Stimulated activated CD8-positive, alpha-beta memory T cell treated with anti-CD3 and anti-CD28 coated beads, Interleukin-7, amount 100 ng/mL, for 48 hours (primary cell): Measurements from ENCODE around the gene GAB2.
"Not testable (repeated sequence)": the region's sequence is repeated elsewhere in the genome, so short reads cannot be mapped to it uniquely, and the experiment has no call there.

Source experiments
- DNase-seq, 2 donors: peaks; one replicate each; pipeline ENCODE4 v3.0.0-alpha.2; 2020; ENCODE audit warnings: low read depth in 1 of 2; ENCODE audit errors: extremely low read depth in 1 of 2

GAB2 gene

DNA sequence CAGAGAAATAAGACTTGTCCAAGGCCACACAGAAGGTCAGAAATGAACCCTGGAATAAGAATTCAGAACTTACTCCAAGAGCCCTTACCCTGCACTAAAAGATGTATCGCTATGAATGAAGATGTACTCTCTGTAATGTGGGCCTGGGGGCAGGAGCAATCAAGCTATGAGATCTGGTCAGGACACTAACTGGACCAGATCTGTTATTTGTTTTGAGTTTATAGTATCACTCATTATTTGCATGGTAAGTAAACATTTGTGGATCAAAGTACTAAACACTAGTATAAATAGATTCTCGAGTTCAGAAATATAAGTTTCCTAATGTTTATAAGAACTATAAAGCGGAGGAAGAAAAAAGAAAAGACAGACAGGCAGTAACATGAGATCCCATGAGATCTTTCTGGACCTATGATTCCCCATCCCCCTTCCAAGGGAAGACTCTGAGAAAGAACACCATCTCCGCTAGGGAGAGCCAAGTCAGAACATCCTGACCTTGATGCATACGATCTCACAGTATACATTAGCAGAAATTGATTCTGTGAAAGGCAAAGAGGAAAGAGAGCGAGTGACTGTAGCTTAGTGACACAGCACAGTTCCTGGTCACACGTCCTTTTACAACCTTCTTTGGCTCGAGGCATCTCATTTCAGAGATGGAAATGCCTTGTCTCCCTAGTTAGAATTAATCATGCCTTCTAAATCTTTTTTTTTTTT, 157.7 kb downstream of the GAB2 start:
- no peak for DNase-seq

DNA sequence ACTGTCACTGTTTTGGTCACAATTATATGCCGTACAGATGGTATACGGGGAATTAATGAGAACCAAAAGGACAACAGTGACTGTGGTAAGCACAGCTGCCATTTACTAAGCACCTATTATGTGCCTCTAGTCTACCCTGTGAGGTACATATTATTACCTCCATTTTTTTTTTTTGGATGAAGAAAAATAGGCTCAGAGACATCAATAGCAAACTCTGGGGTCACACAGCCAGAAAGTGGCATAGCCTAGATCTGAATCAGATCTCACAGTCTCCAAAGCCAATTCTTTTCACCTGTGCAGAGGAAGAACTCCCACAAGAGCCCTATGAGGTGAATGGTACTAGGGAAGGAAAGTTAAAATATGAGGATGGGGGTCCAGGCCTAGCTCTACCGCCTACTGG, 160.0 kb downstream of the GAB2 start:
- no peak for DNase-seq

DNA sequence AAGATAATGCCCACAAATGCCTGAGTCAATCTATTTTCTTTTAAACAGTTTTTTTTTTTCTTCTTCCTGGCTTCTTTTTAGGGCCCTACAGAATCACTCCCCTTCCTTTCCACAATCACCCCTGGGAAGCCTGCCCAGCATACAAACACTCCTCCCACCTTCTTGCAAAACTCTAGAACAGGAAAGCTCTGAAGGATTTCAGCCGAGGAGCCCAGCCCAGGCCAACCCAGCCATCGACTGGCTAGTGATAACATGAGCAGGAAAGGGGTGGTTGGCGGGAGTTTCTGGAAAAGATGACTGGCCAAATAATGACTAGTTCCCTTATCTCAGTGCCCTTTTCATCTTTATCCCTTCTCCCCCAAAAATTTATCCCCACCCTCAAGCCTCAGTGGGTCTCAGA, 160.7 kb downstream of the GAB2 start:
- DNase-seq, result no peak

DNA sequence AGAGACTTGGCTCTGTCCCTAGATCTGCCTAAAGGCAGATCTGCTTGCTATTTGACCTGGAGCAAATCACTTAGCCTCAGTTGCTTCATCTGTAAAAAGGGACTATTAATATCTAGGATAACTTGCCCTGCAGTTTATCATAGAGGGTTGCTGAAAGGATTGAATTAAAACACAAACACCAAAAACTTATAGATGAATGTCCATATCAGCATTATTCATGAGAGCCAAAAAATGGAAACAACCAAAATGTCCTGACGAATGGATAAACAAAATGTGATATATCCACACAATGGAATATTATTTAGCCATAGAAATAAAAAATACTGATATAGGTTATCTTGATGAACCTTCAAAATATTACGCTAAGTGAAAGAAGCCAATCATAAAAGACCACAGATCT, 161.7 kb downstream of the GAB2 start:
- no peak for DNase-seq

DNA sequence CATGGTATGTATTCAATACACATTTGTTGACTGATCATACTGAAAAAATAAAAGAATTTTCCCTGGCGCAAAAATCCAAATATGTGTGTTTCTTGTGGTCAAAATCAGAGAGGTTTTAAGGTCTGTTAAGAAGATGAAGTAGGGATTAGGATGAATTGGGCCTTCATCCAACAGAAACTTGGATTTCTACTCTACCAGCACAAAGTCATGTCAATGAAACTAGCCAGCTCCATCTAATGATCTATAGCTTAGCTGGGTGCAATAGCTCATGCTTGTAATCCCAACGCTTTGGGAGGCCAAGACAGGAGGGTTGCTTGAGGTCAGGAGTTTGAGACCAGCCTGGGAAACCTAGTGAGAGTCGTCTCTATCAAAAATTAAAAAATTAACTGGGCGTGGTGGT, 163.4 kb downstream of the GAB2 start:
- DNase-seq, result no peak

DNA sequence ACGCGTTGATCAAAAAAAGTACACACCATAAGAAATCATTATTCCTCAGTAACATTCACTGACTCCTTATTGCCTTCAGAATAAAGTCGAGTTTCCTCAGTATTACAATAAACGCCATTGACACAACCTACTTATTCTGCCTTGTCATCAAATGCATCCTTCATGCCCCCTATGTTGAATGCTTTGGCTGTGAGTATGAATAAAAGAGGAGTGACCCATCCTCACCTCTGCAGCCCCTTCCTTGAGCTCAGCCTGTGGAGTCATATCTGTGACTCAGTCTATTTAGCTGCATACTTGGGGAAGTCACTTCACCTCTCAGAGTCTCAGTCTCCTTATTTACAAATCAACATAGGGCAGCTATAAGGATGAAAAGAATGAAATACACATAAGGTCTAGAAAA, 163.8 kb downstream of the GAB2 start:
- no peak for DNase-seq

DNA sequence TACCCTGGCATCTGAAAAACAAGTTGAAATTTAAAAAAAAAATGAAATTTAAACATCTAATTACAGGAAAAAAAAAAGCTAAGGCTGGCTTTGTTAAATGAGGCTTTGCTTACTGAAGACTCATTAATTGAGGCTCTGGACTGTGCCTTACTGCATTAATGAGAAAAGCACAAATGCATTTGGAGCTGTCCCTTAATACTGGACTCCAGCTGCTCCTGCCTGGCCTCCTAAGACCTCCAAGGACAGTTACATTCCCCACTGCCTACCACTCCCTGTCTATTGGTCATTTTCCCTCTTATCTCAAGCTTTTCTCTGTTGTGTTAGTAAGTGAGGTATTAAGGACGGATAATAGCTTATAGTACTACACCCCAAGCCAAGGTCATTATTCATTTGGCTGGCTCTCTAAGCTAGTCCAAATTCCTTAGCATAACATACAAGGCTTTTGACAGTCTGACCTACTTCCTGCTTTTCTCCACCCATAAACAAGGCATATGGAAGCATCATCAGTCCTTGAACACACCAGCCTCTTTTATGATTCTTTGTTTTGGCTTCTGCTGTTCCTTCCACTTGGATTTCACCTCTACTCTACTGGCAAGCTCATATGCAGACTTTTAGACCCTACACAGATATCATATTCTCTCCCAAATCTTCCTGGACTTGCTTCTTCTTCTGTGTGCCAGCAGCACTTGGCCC, 166.4 kb downstream of the GAB2 start:
- DNase-seq, result no peak

DNA sequence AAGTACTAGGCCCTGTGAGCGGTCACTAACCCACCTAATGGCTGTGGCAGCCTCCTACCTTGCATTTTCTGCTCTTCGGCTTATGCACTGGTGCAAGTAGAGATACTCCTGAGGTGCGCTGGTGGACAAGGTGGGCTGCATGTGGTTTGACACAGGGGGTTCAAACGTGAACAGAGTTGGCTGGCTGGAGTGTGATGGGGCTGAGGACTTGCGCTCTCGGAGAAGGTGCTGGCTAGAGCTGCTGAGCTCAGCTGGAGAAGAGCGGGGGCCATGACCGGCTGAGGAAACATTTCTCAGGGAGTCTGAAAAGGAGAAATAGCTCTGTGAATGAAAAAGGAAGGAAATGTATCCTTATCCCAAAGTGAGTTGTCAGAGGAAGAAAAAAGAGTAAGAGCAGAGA, 167.5 kb downstream of the GAB2 start:
- no peak for DNase-seq

DNA sequence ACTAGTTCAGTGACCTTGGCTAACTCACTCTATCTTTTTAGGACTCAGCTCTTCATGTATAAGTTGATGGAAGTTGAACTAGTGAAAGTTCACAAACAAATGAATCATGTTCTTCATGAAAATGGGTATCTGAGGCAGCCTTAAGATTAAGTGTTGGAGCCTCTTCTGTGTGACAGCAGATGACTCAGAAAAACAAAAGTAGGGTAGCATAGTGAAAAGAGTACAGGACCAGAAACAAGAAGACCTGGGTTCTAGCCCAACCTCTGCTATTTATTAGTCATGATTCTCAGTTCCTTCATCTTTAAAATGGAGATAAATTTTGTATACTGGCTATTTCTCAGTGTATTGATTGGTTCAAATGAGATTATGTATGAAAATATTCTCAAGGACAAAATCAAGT, 168.7 kb downstream of the GAB2 start:
- no peak for DNase-seq

DNA sequence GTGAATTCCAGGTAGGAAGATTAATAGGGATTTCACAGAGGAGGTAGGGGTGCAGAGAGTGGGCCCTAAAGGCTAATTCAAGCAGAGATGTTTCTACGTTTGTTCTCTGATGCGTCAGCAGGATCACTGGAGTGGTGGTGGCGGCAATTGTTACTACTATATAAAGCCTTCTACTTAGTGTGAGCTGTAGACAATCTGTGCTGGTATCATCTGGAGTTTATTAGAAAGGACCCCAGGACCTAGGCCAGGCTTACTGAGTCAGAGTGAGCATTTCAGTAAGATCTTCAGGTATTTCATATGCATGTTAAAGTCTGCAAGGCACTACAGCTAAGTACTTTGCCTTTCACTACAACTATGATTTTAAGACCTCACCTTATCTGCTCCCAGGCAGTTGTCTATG, 169.4 kb downstream of the GAB2 start:
- no peak for DNase-seq

DNA sequence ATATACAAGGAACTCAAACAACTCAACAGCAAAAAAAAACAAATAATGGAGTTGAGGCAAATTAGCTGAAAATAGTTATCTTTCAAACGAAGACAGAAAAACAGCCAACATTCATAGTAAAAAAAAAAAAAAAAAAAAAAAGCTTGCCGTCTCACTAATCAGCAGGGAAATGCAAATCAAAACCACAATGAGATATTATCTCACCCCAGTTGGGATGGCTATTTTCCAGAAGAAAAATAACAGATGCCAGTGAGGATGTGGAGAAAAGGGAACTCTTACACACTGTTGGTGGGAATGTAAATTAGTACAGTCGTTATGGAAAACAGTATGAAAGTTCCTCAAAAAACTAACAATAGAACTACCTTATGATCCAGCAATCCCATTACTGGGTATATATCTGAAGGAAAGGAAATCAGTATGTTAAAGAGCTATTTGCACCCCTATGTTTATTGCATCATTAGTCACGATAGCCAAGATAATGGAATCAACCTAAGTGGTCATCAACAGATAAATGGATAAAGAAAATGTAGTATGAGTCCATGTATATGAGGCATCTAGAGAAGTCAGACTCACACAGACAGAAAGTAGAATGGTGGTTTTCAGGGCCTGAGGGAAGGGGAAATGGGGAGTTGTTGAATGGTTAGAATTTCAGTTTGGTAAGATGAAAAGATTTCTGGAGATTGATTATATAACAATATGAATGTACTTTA, 172.9 kb downstream of the GAB2 start:
- no peak for DNase-seq

DNA sequence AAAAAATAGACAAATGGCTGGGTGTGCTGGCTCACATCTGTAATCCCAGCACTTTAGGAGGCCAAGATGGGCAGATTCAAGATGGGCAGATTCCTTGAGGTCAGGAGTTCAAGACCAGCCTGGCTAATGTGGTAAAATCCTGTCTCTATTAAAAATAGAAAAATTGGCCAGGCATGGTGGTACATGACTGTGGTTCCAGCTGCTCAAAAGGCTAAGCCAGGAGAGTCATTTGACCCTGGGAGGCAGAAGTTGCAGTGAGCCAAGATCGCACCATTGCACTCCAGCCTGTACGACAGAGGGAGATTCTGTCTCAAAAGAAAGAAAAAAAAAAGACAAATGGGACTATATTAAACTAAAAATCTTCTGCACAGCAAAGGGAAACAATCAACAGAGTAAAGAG, 173.5 kb downstream of the GAB2 start:
- no peak for DNase-seq

DNA sequence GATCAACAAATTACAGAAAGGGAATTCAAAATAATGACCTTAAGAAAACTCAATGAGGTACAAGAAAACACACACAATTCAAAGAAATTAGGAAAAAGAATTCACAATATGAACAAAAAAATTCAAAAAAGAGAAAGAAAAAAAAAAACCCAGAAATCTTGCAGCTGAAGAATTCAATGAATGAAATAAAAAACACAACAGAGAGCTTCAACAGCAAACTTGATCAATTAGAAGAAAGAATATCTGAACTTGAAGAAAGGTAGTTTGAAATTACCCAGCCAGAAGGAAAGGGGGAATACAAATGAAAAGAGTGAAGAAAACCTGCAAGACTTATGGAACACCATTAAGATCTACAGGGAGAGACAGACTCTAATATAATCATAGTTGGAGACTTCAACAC, 176.1 kb downstream of the GAB2 start:
- no peak for DNase-seq

DNA sequence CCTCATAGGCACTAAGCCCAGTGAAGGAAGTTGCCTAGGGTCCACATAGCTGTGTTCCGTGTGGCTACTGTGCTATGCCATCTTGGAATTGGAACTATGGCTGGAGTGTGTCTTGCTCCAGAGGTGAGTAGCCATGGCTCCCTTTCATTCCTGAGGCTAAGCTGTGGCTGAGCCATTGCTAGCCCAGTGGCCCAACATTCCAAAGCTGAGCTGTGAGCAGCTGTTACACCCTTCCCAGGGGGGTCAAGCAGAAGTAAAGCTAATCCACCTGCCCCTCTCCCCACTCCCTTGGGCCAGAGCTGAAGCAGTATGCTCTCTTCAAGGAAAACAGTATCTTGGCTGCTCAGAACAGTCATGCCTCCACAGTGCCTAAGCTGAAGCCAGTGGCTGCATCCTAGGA, 177.8 kb downstream of the GAB2 start:
- DNase-seq, result no peak

DNA sequence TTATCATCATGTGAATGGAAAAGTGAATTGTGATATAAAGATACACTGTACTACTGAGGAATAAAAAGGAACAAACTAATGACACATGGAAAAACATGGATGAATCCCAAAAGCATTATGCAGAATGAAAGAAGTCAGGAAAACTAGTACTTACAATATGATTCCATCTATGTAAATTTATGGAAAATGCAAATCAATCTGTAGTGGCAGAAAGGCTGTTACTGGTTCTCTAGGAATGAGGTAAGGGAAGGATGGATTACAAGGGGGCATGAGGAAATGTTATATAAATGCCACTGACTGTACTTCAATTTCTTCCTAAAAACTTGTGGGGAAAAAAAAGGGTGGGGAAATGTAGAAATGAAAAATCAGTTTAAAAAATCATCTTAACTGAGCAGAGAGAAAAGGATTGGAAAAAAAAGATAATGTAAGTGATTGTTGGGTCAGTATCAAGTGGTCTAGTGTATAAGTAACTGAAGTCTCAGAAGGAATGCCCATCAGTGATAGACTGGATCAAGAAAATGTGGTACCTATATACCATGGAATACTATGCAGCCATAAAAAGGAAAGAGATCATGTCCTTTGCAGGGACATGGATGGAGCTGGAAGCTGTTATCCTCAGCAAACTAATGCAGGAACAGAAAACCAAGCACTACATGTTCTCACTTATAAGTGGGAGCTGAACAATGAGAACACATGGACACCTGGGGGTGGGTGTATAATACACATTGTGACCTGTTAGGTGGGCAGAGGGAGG, 180.2 kb downstream of the GAB2 start:
- no peak for DNase-seq

DNA sequence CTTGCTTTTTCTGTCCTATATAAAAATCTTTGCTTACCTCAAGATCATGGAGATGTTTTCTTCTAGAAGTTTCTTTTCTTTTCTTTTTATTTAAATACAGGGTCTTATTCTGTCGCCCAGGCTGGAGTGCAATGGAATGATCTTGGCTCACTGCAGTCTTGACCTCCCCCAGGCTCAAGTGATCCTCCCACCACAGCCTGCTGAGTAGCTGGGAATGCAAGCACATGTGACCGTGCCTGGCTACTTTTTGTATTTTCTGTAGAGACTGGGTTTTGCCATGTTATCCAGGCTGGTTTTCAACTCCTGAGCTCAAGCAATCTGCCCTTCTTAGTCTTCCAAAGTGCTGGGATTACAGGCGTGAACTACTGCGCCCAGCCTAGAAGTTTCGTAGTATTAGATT, 183.6 kb downstream of the GAB2 start:
- no peak for DNase-seq

DNA sequence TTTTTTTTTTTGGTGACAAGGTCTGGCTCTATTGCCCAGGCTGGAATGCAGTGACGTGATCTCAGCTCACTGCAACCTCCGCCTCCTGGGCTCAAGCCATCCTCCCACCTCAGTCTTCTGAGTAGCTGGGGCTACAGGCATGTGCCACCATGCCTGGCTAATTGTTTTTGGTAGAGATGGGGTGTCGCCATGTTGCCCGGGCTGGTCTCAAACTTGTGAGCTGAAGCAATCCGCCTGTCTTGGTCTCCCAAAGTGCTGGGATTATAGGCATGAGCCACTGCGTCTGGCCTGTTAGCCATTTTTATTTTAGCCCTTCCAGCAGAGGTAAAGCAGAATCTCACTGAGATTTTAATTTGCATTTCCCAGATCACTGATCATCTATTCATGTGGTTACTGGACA, 184.6 kb downstream of the GAB2 start:
- DNase-seq, result not testable (repeated sequence)

DNA sequence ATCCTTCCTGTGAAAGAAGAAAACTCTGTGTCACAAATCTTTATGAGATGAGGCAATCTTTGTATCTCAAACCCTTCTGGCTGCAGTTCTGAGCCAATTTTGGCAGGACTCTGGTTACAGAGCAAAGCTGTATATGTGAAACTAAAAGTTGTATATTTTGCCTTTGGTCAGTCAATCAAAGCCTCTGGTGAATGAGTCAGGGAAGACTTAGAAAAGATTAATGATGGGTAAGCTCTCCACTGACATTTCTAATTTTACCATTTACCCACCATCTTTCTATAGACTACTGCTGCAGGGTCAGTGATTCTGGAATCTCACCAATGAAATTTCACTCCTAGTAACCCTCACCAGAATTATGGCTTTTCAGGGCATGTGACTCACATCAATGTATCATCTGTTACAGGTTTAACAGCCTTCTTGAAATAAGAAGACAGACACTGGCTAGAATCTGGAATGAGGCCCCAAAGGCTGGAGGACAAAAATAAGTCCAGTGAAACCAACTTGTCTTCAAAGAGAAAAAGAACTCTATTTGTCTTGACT, 185.6 kb downstream of the GAB2 start:
- DNase-seq, result no peak

DNA sequence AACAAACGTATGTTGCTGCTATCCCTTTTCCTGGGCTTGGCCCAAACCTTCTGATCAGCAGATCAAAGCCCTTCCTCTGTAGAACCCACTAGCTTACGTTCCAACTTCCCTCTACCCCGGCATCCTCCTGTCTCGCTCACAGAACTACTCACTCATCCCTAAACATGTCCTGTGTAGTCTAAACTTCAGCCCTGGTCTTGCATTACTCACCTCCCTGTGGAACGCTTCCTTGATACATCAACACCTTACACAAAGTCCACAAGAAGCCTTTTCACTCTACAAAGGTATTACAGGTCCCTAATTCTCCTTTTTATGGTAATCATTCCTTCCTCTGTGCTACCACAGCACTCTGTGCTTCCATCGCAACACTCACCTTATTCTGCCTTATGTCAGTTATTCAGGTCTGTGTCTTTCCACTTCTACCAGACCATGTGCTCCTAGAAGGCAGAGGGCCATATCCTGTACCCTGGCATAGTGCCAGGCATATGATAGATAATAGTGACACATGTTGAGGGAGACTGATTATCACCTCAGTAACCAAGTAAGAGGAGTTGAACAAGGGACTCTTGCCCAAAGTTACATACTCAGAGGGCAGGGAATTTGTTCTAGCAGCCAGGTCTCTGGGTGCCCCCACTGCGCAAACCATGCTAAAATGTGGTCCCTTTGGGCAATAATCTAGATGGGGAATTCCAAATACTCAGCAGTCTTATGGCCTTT, 187.3 kb downstream of the GAB2 start:
- DNase-seq, result no peak

DNA sequence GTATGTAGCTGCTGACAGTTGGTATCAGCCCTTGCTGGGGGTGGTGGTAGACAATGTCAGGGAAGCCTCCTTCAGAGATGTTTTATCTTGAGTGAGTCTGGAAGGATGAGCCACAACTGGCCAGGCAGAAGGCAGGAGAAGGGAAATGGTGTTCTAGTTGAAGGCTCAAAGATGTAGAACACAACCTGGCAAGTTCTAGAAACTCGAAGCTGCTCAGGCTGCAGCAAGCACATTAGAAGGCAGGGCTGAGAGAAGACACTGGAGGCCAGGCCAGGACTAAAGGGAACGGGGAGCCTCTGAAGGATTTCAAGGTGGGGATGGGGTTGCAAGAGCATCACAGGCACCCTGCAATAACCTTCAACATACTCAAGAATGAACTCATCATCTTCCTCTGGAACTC, 188.5 kb downstream of the GAB2 start:
- no peak for DNase-seq

DNA sequence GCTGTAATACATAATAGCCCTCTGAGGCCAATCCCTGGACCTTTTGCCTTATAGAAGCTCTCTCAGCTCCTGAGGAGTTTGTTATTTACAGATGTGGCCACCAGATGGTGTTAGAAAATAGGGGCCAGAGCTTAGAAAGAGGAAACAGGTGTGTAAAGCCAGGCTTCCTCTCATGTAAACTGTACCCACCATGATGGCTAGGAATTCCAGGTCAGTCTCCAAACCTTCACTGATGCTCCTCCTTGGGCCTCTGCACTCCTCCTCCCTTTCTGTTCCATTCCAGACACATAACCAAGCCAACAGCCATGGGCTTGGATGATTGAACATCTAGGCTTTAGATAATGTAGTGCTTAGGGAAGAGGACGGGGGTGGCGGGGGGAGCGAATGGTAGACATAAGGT, 189.2 kb downstream of the GAB2 start:
- DNase-seq, result no peak
